GM21526 (cell line): Measurements from ENCODE around the gene ONECUT3.
"Not testable (repeated sequence)": the region's sequence is repeated elsewhere in the genome, so short reads cannot be mapped to it uniquely, and the experiment has no call there.

ENCODE experiments used
- ATAC-seq: cut with Tn5 transposase; IDR thresholded peaks from one replicate; pipeline ENCODE4 v1.9.1; 2021; ENCODE audit warnings: moderate library complexity; ENCODE audit not compliant: unreplicated experiment, low FRiP score

Gene ONECUT3

GRCh38 chr19:1754636-1755466, 1.5 kb downstream of the ONECUT3 start:
- no peak for ATAC-seq

GRCh38 chr19:1755467-1756171, 2.3 kb downstream of the ONECUT3 start:
- no peak for ATAC-seq

GRCh38 chr19:1756264-1756663, 3.0 kb downstream of the ONECUT3 start:
- ATAC-seq = no peak

- no peak for ATAC-seq
Measured at GRCh38 chr19:1756705-1757465, 3.6 kb downstream of the ONECUT3 start.

GRCh38 chr19:1757468-1758230, 4.3 kb downstream of the ONECUT3 start:
- ATAC-seq = no peak

GRCh38 chr19:1758231-1758577, 4.9 kb downstream of the ONECUT3 start:
- no peak for ATAC-seq

GRCh38 chr19:1758959-1759903, 5.9 kb downstream of the ONECUT3 start:
- ATAC-seq = no peak

GRCh38 chr19:1760020-1760419, 6.7 kb downstream of the ONECUT3 start:
- no peak for ATAC-seq

- ATAC-seq = not testable (repeated sequence)
Measured at GRCh38 chr19:1760786-1761527, 7.7 kb downstream of the ONECUT3 start.

- no peak for ATAC-seq
Measured at GRCh38 chr19:1761528-1762242, 8.4 kb downstream of the ONECUT3 start.

GRCh38 chr19:1762243-1763117, 9.2 kb downstream of the ONECUT3 start:
- no peak for ATAC-seq

GRCh38 chr19:1763648-1764639, 10.6 kb downstream of the ONECUT3 start:
- ATAC-seq = no peak

- no peak for ATAC-seq
Measured at GRCh38 chr19:1764729-1765128, 11.4 kb downstream of the ONECUT3 start.

- ATAC-seq = no peak
Measured at GRCh38 chr19:1765232-1765903, 12.1 kb downstream of the ONECUT3 start.
